Superior temporal gyrus (tissue), 1 donor: ENCODE data around the gene SMARCB1.

Experiments used
- DNase-seq: peaks from one replicate; pipeline ENCODE4 v3.0.0-alpha.2; 2016; ENCODE audit errors: extremely low spot score

SMARCB1 gene

GRCh38 chr22:23762842-23763578 is 23.8 kb upstream of the SMARCB1 start, which contains the start of gene C22orf15:
Gene C22orf15, plus strand, starts transcription at chr22:23762990. Its CDS starts 317 bp downstream, at chr22:23763307.
- no peak for DNase-seq

DNA sequence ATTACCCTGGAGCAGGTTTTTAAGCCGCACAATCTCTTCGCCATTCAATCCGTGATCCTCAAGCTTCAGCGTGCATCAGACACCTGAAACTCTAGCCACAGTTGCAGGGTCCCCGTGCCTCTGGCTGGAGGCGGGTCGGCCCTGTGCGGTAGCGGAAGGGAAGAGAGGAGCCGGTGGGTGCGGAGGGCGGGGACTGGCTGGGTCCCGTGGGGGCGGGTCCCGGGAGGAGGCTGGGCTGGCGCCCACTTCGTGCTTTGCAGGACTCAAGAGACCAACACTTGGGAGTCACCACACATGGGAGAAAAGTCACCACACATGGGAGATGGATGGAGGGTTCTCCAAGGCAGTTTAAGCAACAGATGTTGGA is 23.2 kb upstream of the SMARCB1 start:
- DNase-seq: no peak

- no peak for DNase-seq
These were observed 22.8 kb upstream of the SMARCB1 start for GRCh38 chr22:23763954-23764353.

DNA sequence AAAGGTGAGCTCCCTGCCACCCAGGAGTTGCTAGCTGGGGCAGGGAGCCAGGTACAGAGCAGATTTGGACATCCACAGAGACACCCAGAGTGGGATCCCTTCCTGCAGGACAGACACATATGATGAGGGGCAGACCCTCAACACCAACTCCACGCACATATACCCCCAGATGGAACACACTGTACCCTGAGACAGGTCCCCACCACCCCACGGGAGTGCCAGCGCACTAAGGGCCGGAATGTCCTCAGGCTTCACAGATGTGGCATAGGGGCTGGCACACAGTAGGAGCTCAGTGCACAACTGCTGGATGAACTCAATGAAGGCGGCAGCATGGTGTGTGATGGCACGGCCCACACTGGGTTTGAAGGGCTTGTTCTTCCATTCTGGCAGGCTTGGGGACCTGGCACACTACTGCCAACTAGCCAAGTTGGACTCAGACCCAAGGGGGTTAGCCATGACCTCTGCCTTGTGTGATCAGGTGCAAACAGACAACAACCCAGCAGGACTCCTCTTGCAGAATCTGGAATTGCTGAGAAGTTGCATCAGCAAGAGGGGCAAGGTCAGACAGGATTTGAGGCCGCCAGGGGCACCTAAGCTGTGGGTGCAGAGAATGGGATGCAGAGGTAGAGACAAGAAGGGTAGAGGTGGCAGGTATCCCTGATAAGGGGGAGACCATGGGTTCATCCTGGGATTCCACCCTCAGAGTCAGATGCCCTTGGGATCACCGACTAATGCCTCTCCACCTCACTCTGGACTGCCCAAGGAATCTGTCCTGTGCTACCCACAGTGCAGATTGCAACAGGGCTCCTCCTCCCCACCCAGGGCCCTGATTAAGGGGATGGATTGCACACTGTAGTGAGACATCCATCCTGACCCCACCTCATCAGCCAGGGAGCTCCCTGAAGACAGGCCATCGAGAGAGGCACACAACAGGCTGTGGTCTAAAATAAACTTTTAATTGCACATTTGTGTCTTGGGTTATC is 21.6 kb upstream of the SMARCB1 start:
- DNase-seq: no peak

DNA sequence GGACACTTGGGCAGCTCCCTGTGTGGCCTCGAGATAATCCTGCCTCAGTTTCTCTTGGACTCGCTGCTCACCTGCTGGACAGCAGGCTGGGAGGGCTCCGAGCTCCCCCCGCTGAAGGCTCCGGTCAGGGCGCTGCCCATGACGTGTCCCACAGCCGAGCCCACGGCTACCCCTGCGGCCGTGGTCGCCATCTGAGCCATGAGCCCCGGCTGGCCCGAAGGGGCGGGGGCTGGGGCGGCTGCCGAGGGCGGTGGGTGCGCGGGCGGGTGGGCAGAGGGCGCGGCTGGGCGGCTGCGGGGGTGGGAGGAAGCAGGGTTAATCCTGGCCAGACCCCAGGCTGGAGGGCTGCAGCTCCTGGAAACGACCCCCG is 19.5 kb upstream of the SMARCB1 start:
- no peak for DNase-seq

- peak; percentile 91 for DNase-seq
These were observed 18.9 kb upstream of the SMARCB1 start, which contains the start of gene CHCHD10 for GRCh38 chr22:23767673-23768548. Gene CHCHD10, minus strand, starts transcription at chr22:23767972. Its CDS starts 98 bp downstream, at chr22:23767874.

- no peak for DNase-seq
These were observed 17.3 kb upstream of the SMARCB1 start for GRCh38 chr22:23769321-23769965.

DNA sequence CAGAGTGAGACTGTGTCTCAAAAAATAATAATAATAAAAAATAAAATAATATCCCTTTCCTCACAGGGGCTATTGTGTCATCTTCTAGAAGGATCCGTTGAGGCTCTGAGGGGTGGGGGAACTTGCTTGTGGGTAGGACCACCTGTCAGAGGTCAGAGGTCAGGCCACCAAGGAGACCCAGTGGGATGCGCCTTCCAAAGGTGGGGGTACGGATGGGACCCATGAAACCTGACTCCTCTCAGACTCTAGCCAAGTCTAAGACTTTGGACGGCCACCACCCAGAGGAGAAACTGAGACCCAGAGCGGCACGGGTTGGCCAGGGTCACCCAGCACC is 14.5 kb upstream of the SMARCB1 start:
- no peak for DNase-seq

DNA sequence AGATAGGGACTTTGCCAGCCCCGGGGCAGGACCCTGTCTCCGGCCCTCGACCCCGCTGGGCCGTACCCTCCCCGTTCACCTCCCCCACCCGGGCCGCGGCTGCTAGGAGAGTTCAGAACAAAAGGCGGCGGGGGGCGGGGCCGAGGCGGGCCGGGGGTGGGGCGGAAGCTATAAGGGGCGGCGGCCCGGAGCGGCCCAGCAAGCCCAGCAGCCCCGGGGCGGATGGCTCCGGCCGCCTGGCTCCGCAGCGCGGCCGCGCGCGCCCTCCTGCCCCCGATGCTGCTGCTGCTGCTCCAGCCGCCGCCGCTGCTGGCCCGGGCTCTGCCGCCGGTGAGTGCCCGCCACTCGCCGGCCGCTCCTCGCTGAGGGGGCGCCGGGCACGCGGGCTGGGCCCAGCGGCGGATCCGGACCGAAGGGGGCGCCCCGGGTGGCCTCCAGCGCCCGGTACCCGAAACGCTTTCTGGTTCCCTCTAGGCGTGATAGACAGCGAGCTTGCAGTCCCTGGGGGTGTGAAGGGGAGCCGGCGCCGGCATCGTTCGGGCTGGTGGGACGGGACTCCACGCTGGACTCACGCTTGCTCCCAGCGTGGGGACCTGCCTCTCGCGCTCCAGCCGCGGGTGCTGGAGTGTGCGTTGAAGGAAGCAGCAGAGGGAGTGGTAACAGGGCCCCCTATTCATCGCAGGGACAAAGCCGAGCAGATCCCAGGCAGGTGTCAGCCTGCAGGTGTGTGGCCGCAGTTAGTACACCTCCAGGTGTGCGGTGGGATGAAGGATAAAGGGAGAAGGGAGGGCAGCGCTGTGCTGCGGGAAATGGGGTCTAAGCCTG is 13.9 kb upstream of the SMARCB1 start, which contains the start of gene MMP11:
TSS of gene MMP11 (plus strand) at position 201 of the 825 bp plus-strand sequence. CDS start at position 223, 22 bp downstream.
- DNase-seq: no peak

DNA sequence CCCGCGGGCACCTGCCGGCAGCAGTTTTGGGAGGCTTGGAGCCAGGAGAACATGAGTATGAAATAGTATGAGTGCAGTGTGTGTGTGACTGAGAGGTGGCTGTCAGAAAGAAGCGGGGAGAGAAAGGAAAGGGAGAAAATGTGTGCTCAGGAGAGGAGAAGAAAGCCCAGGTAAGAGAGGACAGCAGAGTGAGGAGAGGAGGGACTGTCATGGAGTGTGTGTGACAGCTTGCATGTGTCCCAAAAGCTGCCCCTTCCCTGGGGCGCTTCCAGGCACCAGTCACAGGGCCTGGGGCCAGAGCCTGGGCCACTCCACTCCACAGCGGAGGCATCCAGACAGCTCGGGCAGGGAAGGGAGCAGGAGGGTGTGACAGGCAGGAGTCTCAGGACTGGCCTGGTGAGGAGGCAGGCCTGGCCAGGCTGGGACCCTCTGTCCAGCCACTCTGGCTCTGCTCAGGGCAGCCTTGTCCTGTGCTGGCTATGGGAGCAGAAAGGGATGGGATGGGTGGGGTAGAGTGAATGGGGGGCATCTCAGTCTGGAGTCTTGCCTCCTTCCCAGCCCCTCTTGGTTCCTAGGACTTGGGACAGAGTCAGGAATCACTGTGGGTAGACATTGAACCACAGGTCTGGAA is 13.2 kb upstream of the SMARCB1 start:
- DNase-seq: no peak

DNA sequence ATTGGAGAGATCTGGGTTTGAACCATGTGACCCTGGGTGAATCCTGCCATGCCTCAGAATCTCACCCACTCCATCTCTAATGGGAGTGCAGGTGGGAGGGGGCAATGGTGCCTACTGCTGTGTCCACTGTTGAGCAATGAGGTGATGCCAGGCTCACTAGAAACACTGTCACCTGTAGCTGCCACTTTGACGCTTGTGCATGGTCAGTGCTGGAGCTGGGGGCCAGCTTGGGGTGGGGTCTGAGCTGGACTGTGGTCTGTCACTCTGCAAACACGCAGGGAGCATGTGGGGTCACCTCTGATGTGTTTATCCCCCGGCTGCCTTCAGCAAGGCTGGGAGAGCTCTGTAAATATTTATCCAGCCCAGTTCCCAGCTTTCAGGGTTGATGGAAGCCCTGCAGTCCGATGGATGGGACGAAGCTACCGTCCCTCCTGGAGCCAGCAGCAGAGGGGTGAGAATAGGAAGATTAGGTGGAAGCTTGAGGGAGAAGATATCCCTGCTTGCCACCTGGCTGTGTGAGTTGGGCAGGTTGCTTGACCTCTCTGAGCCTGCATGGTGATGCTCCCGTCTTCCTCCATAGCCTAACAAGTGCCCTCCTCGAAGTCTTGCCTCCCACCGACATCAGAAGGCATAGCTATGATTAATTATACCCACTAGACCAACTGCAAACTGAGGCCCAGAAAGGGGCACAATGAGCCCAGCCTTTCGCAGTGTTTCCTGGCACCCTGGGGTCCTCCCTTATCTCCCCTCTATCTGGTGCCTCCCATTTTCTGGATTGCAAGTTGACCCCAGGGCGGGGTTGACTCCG is 12.4 kb upstream of the SMARCB1 start:
- no peak for DNase-seq

DNA sequence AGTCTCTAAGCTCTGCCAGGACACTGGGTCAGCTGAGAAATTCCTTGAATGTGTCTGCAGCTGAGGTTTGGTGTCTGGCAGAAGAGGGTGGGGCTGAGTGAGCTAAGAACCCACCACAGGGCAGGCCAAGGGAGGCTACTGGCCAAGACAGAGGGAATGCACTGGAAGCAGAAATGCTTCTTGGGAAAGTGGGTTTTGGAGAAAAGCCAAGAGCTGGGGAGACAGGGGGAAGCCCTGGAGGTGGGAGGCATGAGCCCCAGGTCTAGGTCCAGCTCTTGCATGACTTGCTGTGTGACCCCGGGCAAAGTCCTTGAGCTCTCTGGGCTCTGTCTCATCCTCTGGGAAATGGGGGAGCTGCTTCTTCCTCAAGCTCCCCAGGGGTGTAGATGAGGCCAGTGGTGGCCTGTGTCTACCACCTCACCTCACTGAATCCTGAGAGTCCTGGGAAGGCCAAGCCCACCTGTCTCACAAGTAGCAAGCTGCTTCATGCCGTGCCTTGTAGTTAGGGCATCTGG is 11.8 kb upstream of the SMARCB1 start:
- DNase-seq: no peak

- DNase-seq: no peak
These were observed 10.9 kb upstream of the SMARCB1 start for GRCh38 chr22:23775779-23776375.

GRCh38 chr22:23777776-23778576 is 8.8 kb upstream of the SMARCB1 start:
- DNase-seq: no peak

GRCh38 chr22:23778577-23778900 is 8.2 kb upstream of the SMARCB1 start:
- DNase-seq: no peak

DNA sequence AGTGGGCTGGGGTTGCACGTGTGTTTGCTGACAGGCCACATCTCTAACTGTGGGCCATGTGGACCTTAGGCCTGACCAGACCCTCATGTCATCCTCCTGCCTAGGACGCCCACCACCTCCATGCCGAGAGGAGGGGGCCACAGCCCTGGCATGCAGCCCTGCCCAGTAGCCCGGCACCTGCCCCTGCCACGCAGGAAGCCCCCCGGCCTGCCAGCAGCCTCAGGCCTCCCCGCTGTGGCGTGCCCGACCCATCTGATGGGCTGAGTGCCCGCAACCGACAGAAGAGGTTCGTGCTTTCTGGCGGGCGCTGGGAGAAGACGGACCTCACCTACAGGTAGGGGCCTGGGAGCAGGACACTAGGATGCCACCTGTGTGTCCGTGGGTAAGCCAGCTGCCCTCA is 7.7 kb upstream of the SMARCB1 start:
- DNase-seq: no peak

DNA sequence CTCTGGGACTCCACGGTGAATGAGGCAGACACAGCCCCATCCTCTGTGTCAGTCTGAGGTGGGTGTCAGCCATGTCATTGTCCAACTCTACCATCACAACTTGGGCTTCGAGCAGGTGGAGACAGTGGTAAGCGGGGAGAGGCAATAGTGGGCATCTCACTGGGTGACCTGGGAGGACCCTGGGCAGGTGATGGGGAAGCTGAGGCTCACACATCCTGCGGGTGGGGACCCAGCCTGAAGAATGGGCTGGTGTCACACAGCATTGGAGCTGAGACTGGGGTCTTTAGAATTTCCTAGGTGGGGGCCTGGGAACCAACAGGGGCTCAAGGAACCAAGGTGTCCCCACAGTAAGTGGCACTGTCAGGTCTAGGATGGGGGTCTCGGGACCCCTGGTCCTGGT is 7.0 kb upstream of the SMARCB1 start:
- DNase-seq: no peak
